Uterus (tissue), 2 donors: Measurements from ENCODE around the gene NDUFB3.

Source experiments
- CTCF ChIP-seq, 4 experiments: fragments of 200-600 bp in 2 of 4; fragments of 450-650 bp in 2 of 4; sonication (generic) in 2 of 4; IDR thresholded peaks; one replicate each; pipeline ENCODE4 v1.5.1; 2016 to 2019; ENCODE audit warnings: antibody characterized with exemption in 4 of 4, mild to moderate bottlenecking in 2 of 4, moderate library complexity in 1 of 4
- POLR2A ChIP-seq, 2 donors: fragments of 450-650 bp; IDR thresholded peaks; one replicate each; pipeline ENCODE4 v1.6.1; 2016; ENCODE audit warnings: antibody characterized with exemption in 2 of 2, mild to moderate bottlenecking in 1 of 2, moderate library complexity in 1 of 2

GRCh38 chr2:201057087-201057521 lies 14.7 kb upstream of the NDUFB3 start:
- TF ChIP-seq CTCF (IDR thresholded peaks at IDR 0.05) (no peak), POLR2A (IDR thresholded peaks at IDR 0.05) (no peak)
